ENCODE data around the gene DDX43. TPM values are rescaled to one million over a fixed set of nuclear protein-coding genes. Genes with fewer than 3 reads are reported as not detected.

Gene DDX43
- polyA plus RNA-seq, 1 of the 3 experiments (the other 2 are of a cell fraction), result not detected

DNA sequence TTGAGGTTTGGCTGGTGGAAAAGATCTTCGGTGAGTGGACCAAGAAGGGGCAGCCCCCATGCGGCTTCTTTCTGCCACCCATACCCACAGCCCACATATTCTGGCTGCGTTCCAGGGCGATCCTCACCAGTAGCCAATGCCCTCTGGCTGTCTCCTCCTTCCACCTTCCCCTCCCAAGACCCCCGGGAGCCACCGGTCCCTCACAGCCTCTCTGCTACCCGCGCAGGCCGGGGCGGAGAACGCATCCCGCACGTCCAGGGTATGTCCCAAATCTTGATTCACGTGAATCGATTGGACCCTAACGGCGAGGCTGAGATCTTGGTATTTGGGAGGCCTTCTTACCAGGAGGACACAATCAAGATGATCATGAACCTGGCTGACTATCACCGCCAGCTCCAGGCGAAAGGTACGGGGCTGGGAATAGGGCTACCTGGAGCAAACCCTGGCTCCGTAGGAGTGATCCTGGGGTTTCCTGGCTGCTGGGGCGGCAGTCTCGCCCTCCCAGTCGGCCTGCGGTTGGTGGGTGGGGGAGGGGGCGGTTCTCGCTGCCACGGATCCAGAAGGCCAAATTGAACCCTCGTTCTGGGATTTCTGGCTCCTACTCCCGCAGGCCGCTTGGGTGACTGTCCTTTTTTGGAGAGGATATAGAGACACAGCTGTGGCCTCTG lies 31.6 kb upstream of the DDX43 start:
- Histone ChIP-seq H3F3A (replicated peaks; ENCODE audit: insufficient read depth) (no peaks in the 10 kb centered on the region), H3K4me2 (no peak overlapping the region), H3K27ac (ENCODE audit: low read depth in 2 of 2, low read length in 1 of 2) (no peak overlapping the region), H3K4me3 (ENCODE audit: low read depth in 2 of 2, low read length in 1 of 2) (no peak overlapping the region), H3K4me1 (ENCODE audit: control insufficient read depth in 1 of 2, insufficient read depth in 2 of 2, low read depth in 1 of 2, low read length in 1 of 2) (no peaks in the 10 kb centered on the region), H3K27me3 (ENCODE audit: insufficient read depth) (no peaks in the 10 kb centered on the region), H2AFZ (ENCODE audit: low read depth) (no peak overlapping the region), H4K20me1 (ENCODE audit: insufficient read depth) (no peaks in the 10 kb centered on the region), H3K36me3 (replicated peaks in 1 of 2; ENCODE audit: control insufficient read depth in 1 of 2, insufficient read depth in 2 of 2, low read length in 1 of 2) (no peaks in the 10 kb centered on the region), H3K9me3 (no peaks in the 10 kb centered on the region), H3K9me2 (no peaks in the 10 kb centered on the region), H3K9ac (no peak overlapping the region), H3K79me2 (ENCODE audit: insufficient read depth) (no peaks in the 10 kb centered on the region)
- ChIA-PET CTCF (no interaction called here), POLR2A (no interaction called here)
- WGBS (ENCODE audit: low lambda C conversion rate), result 89% methylated on average over 17 of the region's 31 CpGs
- TF ChIP-seq, protein P1, sequence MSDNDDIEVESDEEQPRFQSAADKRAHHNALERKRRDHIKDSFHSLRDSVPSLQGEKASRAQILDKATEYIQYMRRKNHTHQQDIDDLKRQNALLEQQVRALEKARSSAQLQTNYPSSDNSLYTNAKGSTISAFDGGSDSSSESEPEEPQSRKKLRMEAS (IDR thresholded peaks at IDR 0.05; ENCODE audit: low read depth), result no peak
- TF ChIP-seq, protein P2, sequence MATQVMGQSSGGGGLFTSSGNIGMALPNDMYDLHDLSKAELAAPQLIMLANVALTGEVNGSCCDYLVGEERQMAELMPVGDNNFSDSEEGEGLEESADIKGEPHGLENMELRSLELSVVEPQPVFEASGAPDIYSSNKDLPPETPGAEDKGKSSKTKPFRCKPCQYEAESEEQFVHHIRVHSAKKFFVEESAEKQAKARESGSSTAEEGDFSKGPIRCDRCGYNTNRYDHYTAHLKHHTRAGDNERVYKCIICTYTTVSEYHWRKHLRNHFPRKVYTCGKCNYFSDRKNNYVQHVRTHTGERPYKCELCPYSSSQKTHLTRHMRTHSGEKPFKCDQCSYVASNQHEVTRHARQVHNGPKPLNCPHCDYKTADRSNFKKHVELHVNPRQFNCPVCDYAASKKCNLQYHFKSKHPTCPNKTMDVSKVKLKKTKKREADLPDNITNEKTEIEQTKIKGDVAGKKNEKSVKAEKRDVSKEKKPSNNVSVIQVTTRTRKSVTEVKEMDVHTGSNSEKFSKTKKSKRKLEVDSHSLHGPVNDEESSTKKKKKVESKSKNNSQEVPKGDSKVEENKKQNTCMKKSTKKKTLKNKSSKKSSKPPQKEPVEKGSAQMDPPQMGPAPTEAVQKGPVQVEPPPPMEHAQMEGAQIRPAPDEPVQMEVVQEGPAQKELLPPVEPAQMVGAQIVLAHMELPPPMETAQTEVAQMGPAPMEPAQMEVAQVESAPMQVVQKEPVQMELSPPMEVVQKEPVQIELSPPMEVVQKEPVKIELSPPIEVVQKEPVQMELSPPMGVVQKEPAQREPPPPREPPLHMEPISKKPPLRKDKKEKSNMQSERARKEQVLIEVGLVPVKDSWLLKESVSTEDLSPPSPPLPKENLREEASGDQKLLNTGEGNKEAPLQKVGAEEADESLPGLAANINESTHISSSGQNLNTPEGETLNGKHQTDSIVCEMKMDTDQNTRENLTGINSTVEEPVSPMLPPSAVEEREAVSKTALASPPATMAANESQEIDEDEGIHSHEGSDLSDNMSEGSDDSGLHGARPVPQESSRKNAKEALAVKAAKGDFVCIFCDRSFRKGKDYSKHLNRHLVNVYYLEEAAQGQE (IDR thresholded peaks at IDR 0.05; ENCODE audit: low read depth, low read length), result no peak
- DNase-seq, result no peak

DNA sequence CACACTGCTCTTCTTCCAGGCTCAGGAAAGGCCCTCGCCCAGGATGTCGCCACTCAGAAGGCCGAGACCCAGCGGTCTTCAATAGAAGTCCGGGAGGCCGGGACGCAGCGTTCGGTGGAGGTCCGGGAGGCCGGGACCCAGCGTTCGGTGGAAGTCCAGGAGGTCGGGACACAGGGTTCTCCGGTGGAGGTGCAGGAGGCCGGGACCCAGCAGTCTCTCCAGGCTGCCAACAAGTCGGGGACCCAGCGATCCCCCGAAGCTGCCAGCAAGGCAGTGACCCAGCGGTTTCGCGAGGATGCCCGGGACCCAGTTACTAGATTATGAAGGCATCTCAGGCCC lies 31.1 kb upstream of the DDX43 start:
- H3K27ac ChIP-seq (ENCODE audit: low read depth in 2 of 2, low read length in 1 of 2), result no peak overlapping the region
- no peaks in the 10 kb centered on the region for H3K9me3 ChIP-seq
- WGBS (ENCODE audit: low lambda C conversion rate), result 91% methylated on average over 11 of the region's 23 CpGs
- H3K9me2 ChIP-seq, result no peaks in the 10 kb centered on the region
- H3F3A ChIP-seq (replicated peaks; ENCODE audit: insufficient read depth), result no peaks in the 10 kb centered on the region
- no peaks in the 10 kb centered on the region for H3K4me1 ChIP-seq (ENCODE audit: control insufficient read depth in 1 of 2, insufficient read depth in 2 of 2, low read depth in 1 of 2, low read length in 1 of 2)
- no peaks in the 10 kb centered on the region for H3K36me3 ChIP-seq (replicated peaks in 1 of 2; ENCODE audit: control insufficient read depth in 1 of 2, insufficient read depth in 2 of 2, low read length in 1 of 2)
- H3K27me3 ChIP-seq (ENCODE audit: insufficient read depth), result no peaks in the 10 kb centered on the region
- no peak for DNase-seq
- H2AFZ ChIP-seq (ENCODE audit: low read depth), result no peak overlapping the region
- no peaks in the 10 kb centered on the region for H4K20me1 ChIP-seq (ENCODE audit: insufficient read depth)
- H3K79me2 ChIP-seq (ENCODE audit: insufficient read depth), result no peaks in the 10 kb centered on the region
- ChIA-PET POLR2A (no interaction called here), CTCF (no interaction called here)
- no peak overlapping the region for H3K4me2 ChIP-seq
- no peak overlapping the region for H3K4me3 ChIP-seq (ENCODE audit: low read depth in 2 of 2, low read length in 1 of 2)
- H3K9ac ChIP-seq, result no peak overlapping the region
- TF ChIP-seq FOXM1 (IDR thresholded peaks at IDR 0.05; ENCODE audit: low read depth) (no peak), FOSL2 (IDR thresholded peaks at IDR 0.05; ENCODE audit: borderline replicate concordance, low read depth) (no peak), YY1 (IDR thresholded peaks at IDR 0.05; ENCODE audit: low read depth) (no peak), EP300 (IDR thresholded peaks at IDR 0.05; ENCODE audit: borderline replicate concordance in 1 of 2, low read depth in 1 of 2, low read length in 1 of 2) (no peak), POLR2AphosphoS5 (IDR thresholded peaks at IDR 0.05; ENCODE audit: low read depth, low read length) (no peak), SIN3A (IDR thresholded peaks at IDR 0.05; ENCODE audit: borderline replicate concordance, low read depth, low read length) (no peak), CHD2 (IDR thresholded peaks at IDR 0.05; ENCODE audit: low read length, partially characterized antibody) (no peak), RCOR1 (IDR thresholded peaks at IDR 0.05; ENCODE audit: low read length) (no peak), RXRA (IDR thresholded peaks at IDR 0.05; ENCODE audit: borderline replicate concordance, low read depth) (no peak), GATA2 (CRISPR knock-in tag; IDR thresholded peaks at IDR 0.05) (no peak)
- TF ChIP-seq, protein P3, sequence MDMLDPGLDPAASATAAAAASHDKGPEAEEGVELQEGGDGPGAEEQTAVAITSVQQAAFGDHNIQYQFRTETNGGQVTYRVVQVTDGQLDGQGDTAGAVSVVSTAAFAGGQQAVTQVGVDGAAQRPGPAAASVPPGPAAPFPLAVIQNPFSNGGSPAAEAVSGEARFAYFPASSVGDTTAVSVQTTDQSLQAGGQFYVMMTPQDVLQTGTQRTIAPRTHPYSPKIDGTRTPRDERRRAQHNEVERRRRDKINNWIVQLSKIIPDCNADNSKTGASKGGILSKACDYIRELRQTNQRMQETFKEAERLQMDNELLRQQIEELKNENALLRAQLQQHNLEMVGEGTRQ (IDR thresholded peaks at IDR 0.05; ENCODE audit: borderline replicate concordance, low read depth, low read length), result no peak
- TF ChIP-seq, protein P4, sequence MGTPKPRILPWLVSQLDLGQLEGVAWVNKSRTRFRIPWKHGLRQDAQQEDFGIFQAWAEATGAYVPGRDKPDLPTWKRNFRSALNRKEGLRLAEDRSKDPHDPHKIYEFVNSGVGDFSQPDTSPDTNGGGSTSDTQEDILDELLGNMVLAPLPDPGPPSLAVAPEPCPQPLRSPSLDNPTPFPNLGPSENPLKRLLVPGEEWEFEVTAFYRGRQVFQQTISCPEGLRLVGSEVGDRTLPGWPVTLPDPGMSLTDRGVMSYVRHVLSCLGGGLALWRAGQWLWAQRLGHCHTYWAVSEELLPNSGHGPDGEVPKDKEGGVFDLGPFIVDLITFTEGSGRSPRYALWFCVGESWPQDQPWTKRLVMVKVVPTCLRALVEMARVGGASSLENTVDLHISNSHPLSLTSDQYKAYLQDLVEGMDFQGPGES (IDR thresholded peaks at IDR 0.05; ENCODE audit: low read depth, low read length), result no peak
- TF ChIP-seq, protein P2 (IDR thresholded peaks at IDR 0.05; ENCODE audit: low read depth, low read length), result no peak
- TF ChIP-seq, protein P1 (IDR thresholded peaks at IDR 0.05; ENCODE audit: low read depth), result no peak
- TF ChIP-seq, protein P5, sequence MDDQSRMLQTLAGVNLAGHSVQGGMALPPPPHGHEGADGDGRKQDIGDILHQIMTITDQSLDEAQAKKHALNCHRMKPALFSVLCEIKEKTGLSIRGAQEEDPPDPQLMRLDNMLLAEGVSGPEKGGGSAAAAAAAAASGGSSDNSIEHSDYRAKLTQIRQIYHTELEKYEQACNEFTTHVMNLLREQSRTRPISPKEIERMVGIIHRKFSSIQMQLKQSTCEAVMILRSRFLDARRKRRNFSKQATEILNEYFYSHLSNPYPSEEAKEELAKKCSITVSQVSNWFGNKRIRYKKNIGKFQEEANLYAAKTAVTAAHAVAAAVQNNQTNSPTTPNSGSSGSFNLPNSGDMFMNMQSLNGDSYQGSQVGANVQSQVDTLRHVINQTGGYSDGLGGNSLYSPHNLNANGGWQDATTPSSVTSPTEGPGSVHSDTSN (IDR thresholded peaks at IDR 0.05), result no peak
